HG03558 (cell line): ENCODE results near the gene KIF18B.

Source experiments
- ATAC-seq: cut with Tn5 transposase; IDR thresholded peaks from one replicate; pipeline ENCODE4 v1.9.1; 2021; ENCODE audit warnings: moderate number of reproducible peaks; ENCODE audit not compliant: unreplicated experiment; ENCODE audit errors: extremely low read depth

KIF18B gene

DNA sequence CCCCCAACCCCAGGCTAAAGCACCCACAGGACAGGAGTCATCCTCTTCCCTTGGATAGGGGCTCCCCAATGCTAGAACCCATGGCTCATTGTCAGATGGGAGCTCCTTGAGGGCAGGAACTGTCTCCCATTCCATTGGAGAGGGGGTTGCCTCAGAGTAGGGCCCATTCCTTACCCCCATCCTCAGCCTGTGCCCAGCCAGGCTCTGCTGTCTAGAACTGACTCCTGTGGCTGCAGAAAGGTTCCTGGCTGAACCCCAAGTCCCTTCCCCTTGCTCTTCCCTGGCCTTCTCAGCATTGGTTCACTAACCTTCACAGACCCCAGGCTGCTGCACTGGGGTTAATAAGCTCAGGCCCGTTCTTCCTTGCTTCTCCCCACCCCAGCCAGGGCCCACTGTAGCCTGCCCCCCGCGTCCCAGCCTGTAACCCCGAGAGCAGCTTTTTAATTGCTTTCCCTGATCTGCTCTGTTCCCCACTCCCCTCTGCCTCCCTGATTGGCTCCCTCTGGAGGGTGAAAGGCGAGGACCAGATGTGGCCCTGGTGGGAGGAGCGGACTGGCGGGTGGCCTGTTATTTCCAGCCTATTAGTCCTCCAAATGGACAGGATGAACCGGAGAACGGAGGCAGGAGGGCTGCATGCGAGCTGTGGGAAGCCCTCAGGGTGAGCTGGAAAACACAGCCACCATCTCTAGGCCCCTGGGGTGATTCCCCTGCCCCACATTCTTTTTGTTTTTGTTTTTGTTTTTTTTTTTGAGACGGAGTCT is 26.3 kb downstream of the KIF18B start:
- no peak for ATAC-seq

- ATAC-seq: no peak
Observed at GRCh38 chr17:44920565-44920940, 27.0 kb downstream of the KIF18B start.

- ATAC-seq: no peak
Observed at GRCh38 chr17:44919885-44920564, 27.5 kb downstream of the KIF18B start.

DNA sequence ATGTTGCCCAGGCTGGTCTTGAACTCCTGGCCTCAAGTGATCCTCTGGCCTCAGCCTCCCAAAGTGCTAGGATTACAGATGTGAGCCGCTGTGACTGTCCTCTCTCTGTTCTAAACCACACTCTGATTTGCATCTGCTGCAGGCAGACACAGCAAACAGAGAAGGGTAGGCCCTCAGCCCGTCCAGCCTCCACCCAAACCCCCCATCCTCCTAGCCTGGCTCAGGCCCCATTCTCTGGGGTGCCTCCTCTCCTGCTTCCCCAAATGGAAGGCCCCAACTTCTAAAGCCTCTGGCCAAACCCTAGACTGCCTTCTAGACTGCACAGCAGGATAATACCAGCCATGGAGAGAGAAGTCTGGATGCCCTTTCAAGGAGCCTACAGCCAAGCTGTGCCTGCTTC is 28.2 kb downstream of the KIF18B start:
- ATAC-seq: no peak

DNA sequence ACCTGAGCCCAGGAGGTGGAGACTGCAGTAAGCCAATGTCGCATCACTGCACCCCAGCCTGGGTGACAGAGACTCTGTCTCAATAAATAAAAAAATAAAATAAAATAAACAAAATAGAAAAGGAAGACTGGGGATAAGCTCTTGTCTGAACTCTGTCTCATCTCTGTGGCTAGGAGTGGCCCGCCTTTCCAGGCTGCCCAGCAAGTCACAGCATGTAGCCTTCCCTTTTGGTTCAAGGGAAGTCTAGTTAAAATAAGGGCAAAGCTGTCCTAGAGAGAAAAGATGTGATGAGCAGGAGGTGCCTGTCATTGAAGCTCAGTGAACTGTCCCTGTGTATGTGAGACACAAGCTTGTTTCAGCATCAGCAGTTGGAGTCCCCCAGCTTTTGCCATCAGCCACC is 29.6 kb downstream of the KIF18B start:
- no peak for ATAC-seq

DNA sequence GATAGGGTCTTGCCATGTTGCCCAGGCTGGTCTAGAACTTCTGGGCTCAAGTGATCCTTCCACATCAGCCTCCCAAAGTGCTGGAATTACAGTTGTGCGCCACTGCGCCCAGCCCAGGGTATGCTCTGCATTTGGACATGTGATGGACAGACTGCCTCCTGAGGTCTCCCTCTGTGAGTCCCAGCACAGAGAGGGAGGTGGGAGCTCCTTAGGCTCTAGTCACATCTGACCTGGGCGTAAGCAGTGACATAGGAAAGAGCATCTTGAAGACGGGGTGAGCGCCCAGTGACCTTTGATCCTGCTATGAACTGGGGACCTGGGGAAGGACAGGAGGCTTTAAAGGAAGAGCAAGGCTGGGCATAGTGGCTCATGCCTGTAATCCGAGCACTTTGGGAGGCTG is 30.1 kb downstream of the KIF18B start:
- no peak for ATAC-seq

DNA sequence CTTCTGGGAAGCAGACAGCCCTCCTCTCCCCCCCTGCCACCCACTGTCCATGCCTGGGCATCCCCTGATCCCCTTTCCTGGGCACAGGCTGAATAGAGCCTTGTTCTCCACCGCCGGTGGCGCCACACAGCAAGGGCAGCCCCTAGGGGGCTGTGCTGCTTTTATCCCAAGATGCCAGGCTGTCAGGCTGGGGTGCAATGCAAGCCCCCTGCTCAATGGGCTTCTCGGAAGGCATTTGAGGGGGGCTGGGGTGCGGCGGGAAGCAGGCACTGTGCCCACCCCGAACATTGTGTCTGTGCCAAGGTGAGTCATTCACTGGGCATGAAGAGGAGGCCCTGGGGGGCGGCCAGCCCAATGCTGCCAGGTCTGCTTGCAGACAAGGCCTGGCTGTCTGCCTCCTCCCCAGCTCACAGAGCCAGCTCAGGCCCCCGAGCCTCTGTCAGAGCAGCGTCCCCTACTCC is 30.8 kb downstream of the KIF18B start:
- ATAC-seq: no peak

GRCh38 chr17:44915862-44916780 is 31.5 kb downstream of the KIF18B start:
- ATAC-seq: no peak

DNA sequence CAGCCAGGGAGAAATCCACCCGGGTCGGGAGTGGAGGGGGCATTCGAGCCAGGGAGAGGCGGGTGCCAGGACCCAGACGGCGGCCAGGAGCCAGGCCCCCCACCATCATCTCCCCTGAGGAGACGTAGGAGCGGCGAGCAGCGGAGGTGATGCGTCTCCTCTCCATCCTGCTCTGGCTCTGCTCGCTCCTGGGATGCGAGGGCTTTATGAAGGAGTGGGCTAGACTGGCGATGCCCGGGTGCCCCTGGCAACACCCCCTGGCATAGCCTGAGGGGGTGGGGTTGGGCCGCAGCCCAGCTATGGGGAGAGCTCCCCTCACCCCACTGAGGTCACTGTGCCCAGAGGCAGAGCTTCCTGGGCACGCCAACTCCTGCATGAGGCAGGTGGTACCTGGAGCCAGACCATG is 32.2 kb downstream of the KIF18B start, which contains the start of gene GFAP:
GFAP (minus strand) TSS at position 180 of the 406 bp plus-strand sequence; CDS start at position 166, 14 bp downstream.
- ATAC-seq: no peak

GRCh38 chr17:44914698-44915271 is 32.8 kb downstream of the KIF18B start:
- ATAC-seq: no peak

GRCh38 chr17:44914148-44914547 is 33.4 kb downstream of the KIF18B start:
- ATAC-seq: no peak

- no peak for ATAC-seq
Observed at GRCh38 chr17:44913676-44914075, 33.9 kb downstream of the KIF18B start.

GRCh38 chr17:44912763-44913544 is 34.6 kb downstream of the KIF18B start:
- no peak for ATAC-seq

- no peak for ATAC-seq
Observed at GRCh38 chr17:44911133-44912001, 36.2 kb downstream of the KIF18B start.

DNA sequence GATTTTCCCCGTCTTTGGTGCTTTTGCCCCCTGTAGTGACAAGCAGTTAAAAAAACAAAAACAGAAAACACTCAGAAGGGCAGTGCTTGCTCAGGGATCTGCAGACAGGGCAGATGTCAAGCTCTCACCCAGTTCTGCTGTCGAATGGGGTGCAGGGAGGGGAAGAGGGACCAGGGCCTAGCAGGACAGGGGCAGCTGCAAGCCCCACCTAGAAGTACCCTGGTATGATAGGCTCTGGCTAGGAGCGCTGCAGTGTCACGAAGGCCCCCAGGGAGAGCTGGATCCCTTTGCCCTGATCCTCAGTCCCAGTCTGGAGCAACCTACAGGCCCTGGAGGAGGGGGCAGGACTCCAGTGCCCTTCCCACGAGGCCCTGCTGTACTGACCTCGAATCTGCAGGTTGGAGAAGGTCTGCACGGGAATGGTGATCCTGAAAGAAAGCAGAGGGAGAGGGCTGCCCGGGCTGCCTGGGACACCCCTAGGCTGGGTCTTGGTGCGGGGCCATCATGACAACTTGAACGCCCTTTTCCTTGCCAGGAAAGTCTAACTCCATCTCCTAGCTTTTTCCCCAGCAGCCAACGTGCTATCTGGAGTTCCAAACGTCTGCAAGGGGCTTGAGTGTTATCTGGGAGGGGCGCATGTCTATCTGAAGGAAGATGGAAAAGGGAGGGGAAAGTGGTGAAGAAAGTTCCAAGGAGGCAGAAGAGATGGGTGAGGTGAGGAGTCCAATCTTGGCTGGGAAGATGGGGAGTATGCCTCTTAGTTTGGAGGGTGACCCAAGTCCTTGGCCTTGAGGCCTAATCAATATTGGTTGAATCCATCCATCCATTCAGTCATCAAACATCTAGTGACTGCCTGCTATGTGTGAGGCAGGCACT is 37.1 kb downstream of the KIF18B start:
- no peak for ATAC-seq

- no peak for ATAC-seq
Observed at GRCh38 chr17:44909681-44910144, 37.9 kb downstream of the KIF18B start.

GRCh38 chr17:44908761-44909326 is 38.7 kb downstream of the KIF18B start:
- ATAC-seq: no peak
